ENCODE measurements around the gene GRIN1. TPM values are rescaled to one million over a fixed set of nuclear protein-coding genes. Genes with fewer than 3 reads are reported as not detected.

Gene GRIN1
- polyA plus RNA-seq, 3 donors: 0.34 TPM; not detected in 2

- no peak for DNase-seq (ENCODE audit: extremely low read depth in 1 of 11, low read depth in 9 of 11, low spot score in 4 of 11)
Observed at GRCh38 chr9:137141976-137142936, 3.3 kb downstream of the GRIN1 start.

- no peak for DNase-seq (ENCODE audit: extremely low read depth in 1 of 11, low read depth in 9 of 11, low spot score in 4 of 11)
Observed at GRCh38 chr9:137143459-137143858, 4.5 kb downstream of the GRIN1 start.

- no peak for DNase-seq (ENCODE audit: extremely low read depth in 1 of 11, low read depth in 9 of 11, low spot score in 4 of 11)
Observed at GRCh38 chr9:137145731-137146526, 7.0 kb downstream of the GRIN1 start.

- no peak for DNase-seq (ENCODE audit: extremely low read depth in 1 of 11, low read depth in 9 of 11, low spot score in 4 of 11)
Observed at GRCh38 chr9:137146527-137146918, 7.6 kb downstream of the GRIN1 start.

GRCh38 chr9:137147091-137147792 lies 8.3 kb downstream of the GRIN1 start:
- no peak for DNase-seq (ENCODE audit: extremely low read depth in 1 of 11, low read depth in 9 of 11, low spot score in 4 of 11)

GRCh38 chr9:137147793-137148160 lies 8.8 kb downstream of the GRIN1 start:
- no peak for DNase-seq (ENCODE audit: extremely low read depth in 1 of 11, low read depth in 9 of 11, low spot score in 4 of 11)

GRCh38 chr9:137148242-137148641 lies 9.3 kb downstream of the GRIN1 start:
- DNase-seq (ENCODE audit: extremely low read depth in 1 of 11, low read depth in 9 of 11, low spot score in 4 of 11): no peak

GRCh38 chr9:137148661-137149060 lies 9.7 kb downstream of the GRIN1 start:
- DNase-seq (ENCODE audit: extremely low read depth in 1 of 11, low read depth in 9 of 11, low spot score in 4 of 11): no peak

GRCh38 chr9:137149363-137149762 lies 10.4 kb downstream of the GRIN1 start:
- no peak for DNase-seq (ENCODE audit: extremely low read depth in 1 of 11, low read depth in 9 of 11, low spot score in 4 of 11)

GRCh38 chr9:137149942-137150616 lies 11.1 kb downstream of the GRIN1 start:
- no peak for DNase-seq (ENCODE audit: extremely low read depth in 1 of 11, low read depth in 9 of 11, low spot score in 4 of 11)

- DNase-seq (ENCODE audit: extremely low read depth in 1 of 11, low read depth in 9 of 11, low spot score in 4 of 11): no peak
Observed at GRCh38 chr9:137150617-137151457, 11.9 kb downstream of the GRIN1 start.

- no peak for DNase-seq (ENCODE audit: extremely low read depth in 1 of 11, low read depth in 9 of 11, low spot score in 4 of 11)
Observed at GRCh38 chr9:137152844-137153405, 14.0 kb downstream of the GRIN1 start.

GRCh38 chr9:137156567-137157375 lies 17.8 kb downstream of the GRIN1 start:
- no peak for DNase-seq (ENCODE audit: extremely low read depth in 1 of 11, low read depth in 9 of 11, low spot score in 4 of 11)

GRCh38 chr9:137157618-137158415 lies 18.9 kb downstream of the GRIN1 start:
- no peak for DNase-seq (ENCODE audit: extremely low read depth in 1 of 11, low read depth in 9 of 11, low spot score in 4 of 11)

- DNase-seq (ENCODE audit: extremely low read depth in 1 of 11, low read depth in 9 of 11, low spot score in 4 of 11): no peak
Observed at GRCh38 chr9:137158625-137159024, 19.7 kb downstream of the GRIN1 start.

Measured in renal cortex interstitium (tissue), 11 donors.